Panc1 (cell line): ENCODE data around the gene SYT14. TPM values are rescaled to one million over a fixed set of nuclear protein-coding genes. Genes with fewer than 3 reads are reported as not detected.

Experiments used
- ATAC-seq: fragments of 200-7000 bp; cut with Tn5 transposase; 2 replicates; pipeline ENCODE4 v1.9.1; 2020; ENCODE audit warnings: mild to moderate bottlenecking, moderate library complexity
- BruUV-seq: library from RNA; stranded (reverse); fragments of 400-500 nt; replicated peaks from 2 replicates; lab custom pipeline; 2021; lab: Mats Ljungman, UMichigan
- CTCF ChIA-PET: fragments of 300-600 bp; sonication (Branson Sonifier 250); formaldehyde crosslinking; loops from one replicate; lab custom pipeline; 2022; ENCODE audit warnings: antibody characterized with exemption; lab: Charles Lee
- POLR2A ChIA-PET: fragments of 300-600 bp; sonication (Branson Sonifier 250); formaldehyde crosslinking; loops from one replicate; lab custom pipeline; 2022; ENCODE audit warnings: antibody characterized with exemption; lab: Charles Lee
- DNase-seq: peaks from one replicate; pipeline ENCODE4 v3.0.0-alpha.2; 2010; ENCODE audit warnings: low read depth, low spot score
- H3K27ac ChIP-seq: 2 replicates; pipeline ENCODE4 v1.5.1; 2011; ENCODE audit warnings: mild to moderate bottlenecking, low read length, inconsistent platforms
- H3K27me3 ChIP-seq: fragments of 200-500 bp; sonication (Bioruptor generic); 2 replicates; pipeline ENCODE4 v1.6.0; 2014; ENCODE audit warnings: low read length, inconsistent platforms; ENCODE audit not compliant: control insufficient read depth, insufficient read depth
- H3K36me3 ChIP-seq: fragments of 200-500 bp; sonication (Bioruptor generic); 2 replicates; pipeline ENCODE4 v1.5.1; 2014; ENCODE audit warnings: inconsistent platforms, mild to moderate bottlenecking, low read length, moderate library complexity; ENCODE audit not compliant: control insufficient read depth, insufficient read depth
- H3K4me1 ChIP-seq: 2 replicates; pipeline ENCODE4 v1.5.1; 2011; ENCODE audit warnings: inconsistent platforms, mild to moderate bottlenecking, low read length, moderate library complexity; ENCODE audit not compliant: control insufficient read depth, insufficient read depth
- H3K4me3 ChIP-seq, 2 experiments: 2 replicates each; pipeline ENCODE4 v1.5.1; 2011 to 2012; ENCODE audit warnings: low read depth in 2 of 2, low read length in 2 of 2, mild to moderate bottlenecking in 2 of 2, inconsistent platforms in 1 of 2, moderate library complexity in 1 of 2
- H3K9me3 ChIP-seq: fragments of 200-500 bp; sonication (Bioruptor generic); 2 replicates; pipeline ENCODE4 v1.5.1; 2014; ENCODE audit warnings: low read depth, mild to moderate bottlenecking, inconsistent platforms, low read length, moderate library complexity; ENCODE audit not compliant: control insufficient read depth, insufficient read depth
- POLR2AphosphoS5 ChIP-seq: IDR thresholded peaks from 2 replicates; pipeline ENCODE4 v1.6.1; 2012; ENCODE audit warnings: mild to moderate bottlenecking, low read depth, low read length, moderate library complexity
- REST ChIP-seq, 2 experiments: IDR thresholded peaks; 2 replicates each; pipeline ENCODE4 v1.6.1; 2011 to 2012; ENCODE audit warnings: low read depth in 2 of 2, control low read depth in 1 of 2, low read length in 1 of 2, mild to moderate bottlenecking in 1 of 2, moderate library complexity in 1 of 2; ENCODE audit not compliant: insufficient read depth in 1 of 2
- SIN3A ChIP-seq: IDR thresholded peaks from 2 replicates; pipeline ENCODE4 v1.6.1; 2012; ENCODE audit warnings: low read depth, mild to moderate bottlenecking, low read length, moderate library complexity, borderline replicate concordance; ENCODE audit not compliant: insufficient read depth
- TCF7L2 ChIP-seq: IDR thresholded peaks from 2 replicates; pipeline ENCODE4 v1.6.1; 2011; ENCODE audit warnings: mild to moderate bottlenecking, low read depth, low read length, inconsistent platforms
- in situ Hi-C: cut with HindIII; loops from 2 replicates; pipeline ENCODE4 v1.10.0; 2016; ENCODE audit warnings: low sequenced_read_pairs, low pct_unique_long_range_greater_than_20kb
- intact Hi-C: fragments of 100-400 bp; cut with micrococcal nuclease; formaldehyde crosslinking; loops from one replicate; pipeline ENCODE4 v1.10.0; 2022; ENCODE audit not compliant: unreplicated experiment
- total RNA-seq: library from RNA; stranded (reverse); gene quantifications from one replicate; pipeline ENCODE4 v1.2.1, GENCODE V29; 2021; ENCODE audit not compliant: unreplicated experiment
- TF ChIP-seq, protein P1 (sequence below): fragments of 450-650 bp; IDR thresholded peaks from 2 replicates; pipeline ENCODE4 v1.5.1; 2017; ENCODE audit warnings: mild to moderate bottlenecking

Gene SYT14
- total RNA-seq, 1 experiment from 2014 or later, result not detected

GRCh38 chr1:210027994-210028393, 90.0 kb downstream of the SYT14 start:
- intact Hi-C loops (no loop called here), in situ Hi-C loops (no loop called here)
- ChIA-PET POLR2A (no interaction called here), CTCF (no interaction called here)
- H3K4me3 ChIP-seq, result no peak overlapping the region
- TF ChIP-seq TCF7L2 (no peak), SIN3A (no peak), POLR2AphosphoS5 (no peak), REST (IDR thresholded peaks at IDR 0.05; ENCODE audit: insufficient read depth in 1 of 2, low read depth in 2 of 2, low read length in 1 of 2) (no peak)
- TF ChIP-seq, protein P1, sequence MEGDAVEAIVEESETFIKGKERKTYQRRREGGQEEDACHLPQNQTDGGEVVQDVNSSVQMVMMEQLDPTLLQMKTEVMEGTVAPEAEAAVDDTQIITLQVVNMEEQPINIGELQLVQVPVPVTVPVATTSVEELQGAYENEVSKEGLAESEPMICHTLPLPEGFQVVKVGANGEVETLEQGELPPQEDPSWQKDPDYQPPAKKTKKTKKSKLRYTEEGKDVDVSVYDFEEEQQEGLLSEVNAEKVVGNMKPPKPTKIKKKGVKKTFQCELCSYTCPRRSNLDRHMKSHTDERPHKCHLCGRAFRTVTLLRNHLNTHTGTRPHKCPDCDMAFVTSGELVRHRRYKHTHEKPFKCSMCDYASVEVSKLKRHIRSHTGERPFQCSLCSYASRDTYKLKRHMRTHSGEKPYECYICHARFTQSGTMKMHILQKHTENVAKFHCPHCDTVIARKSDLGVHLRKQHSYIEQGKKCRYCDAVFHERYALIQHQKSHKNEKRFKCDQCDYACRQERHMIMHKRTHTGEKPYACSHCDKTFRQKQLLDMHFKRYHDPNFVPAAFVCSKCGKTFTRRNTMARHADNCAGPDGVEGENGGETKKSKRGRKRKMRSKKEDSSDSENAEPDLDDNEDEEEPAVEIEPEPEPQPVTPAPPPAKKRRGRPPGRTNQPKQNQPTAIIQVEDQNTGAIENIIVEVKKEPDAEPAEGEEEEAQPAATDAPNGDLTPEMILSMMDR, result no peak
- H3K27me3 ChIP-seq, result no peaks in the 10 kb centered on the region
- ATAC-seq (no peak), DNase-seq (no peak)
- H3K9me3 ChIP-seq, result no peaks in the 10 kb centered on the region
- no TSS peak for BruUV-seq
- no peak overlapping the region for H3K27ac ChIP-seq
- no peaks in the 10 kb centered on the region for H3K36me3 ChIP-seq
- no peaks in the 10 kb centered on the region for H3K4me1 ChIP-seq

- CTCF ChIA-PET, result no interaction called here
- BruUV-seq, result no TSS peak
These were observed 93.5 kb downstream of the SYT14 start for GRCh38 chr1:210031473-210031872.

More at GRCh38 chr1:210031473-210031872, 93.5 kb downstream of the SYT14 start:
- no peaks in the 10 kb centered on the region for H3K27me3 ChIP-seq
- H3K4me1 ChIP-seq, result no peaks in the 10 kb centered on the region
- H3K4me3 ChIP-seq, result no peak overlapping the region
- H3K9me3 ChIP-seq, result no peaks in the 10 kb centered on the region
- intact Hi-C loops, result no loop called here
- no peak overlapping the region for H3K27ac ChIP-seq
- in situ Hi-C loops, result no loop called here
- ATAC-seq, result no peak
- H3K36me3 ChIP-seq, result no peaks in the 10 kb centered on the region
- TF ChIP-seq POLR2AphosphoS5, result no peak
- TF ChIP-seq, protein P1, result no peak
- no peak for TF ChIP-seq TCF7L2
- TF ChIP-seq SIN3A, result no peak
- no peak for TF ChIP-seq REST (IDR thresholded peaks at IDR 0.05; ENCODE audit: insufficient read depth in 1 of 2, low read depth in 2 of 2, low read length in 1 of 2)
- no peak for DNase-seq
- POLR2A ChIA-PET, result interaction anchor here (0.6 kb wide), 1 partner anchor 448 kb away, joined by 3 read pairs; no protein-coding TSS in a partner anchor
